Effector CD4-positive, alpha-beta T cell (primary cell): ENCODE data around the gene CFAP100.

Experiments
- DNase-seq: peaks from one replicate; pipeline ENCODE4 v3.0.0-alpha.2; 2020

Gene CFAP100

GRCh38 chr3:126357295-126358037, 37.2 kb upstream of the CFAP100 start, which contains the start of gene KLF15:
Gene KLF15, minus strand, starts transcription at chr3:126357408. Its CDS starts 4,486 bp downstream, at chr3:126352922.
- DNase-seq: peak; percentile 53

- no peak for DNase-seq
These were observed 36.5 kb upstream of the CFAP100 start for GRCh38 chr3:126358038-126358815.

GRCh38 chr3:126358816-126359181, 35.9 kb upstream of the CFAP100 start:
- no peak for DNase-seq

- no peak for DNase-seq
These were observed 34.5 kb upstream of the CFAP100 start for GRCh38 chr3:126360046-126360713.

- DNase-seq: no peak
These were observed 34.0 kb upstream of the CFAP100 start for GRCh38 chr3:126360714-126361060.

GRCh38 chr3:126361211-126361610, 33.5 kb upstream of the CFAP100 start:
- DNase-seq: no peak

- DNase-seq: no peak
These were observed 30.5 kb upstream of the CFAP100 start for GRCh38 chr3:126364130-126364695.

GRCh38 chr3:126364731-126365301, 29.9 kb upstream of the CFAP100 start:
- no peak for DNase-seq

GRCh38 chr3:126365351-126366277, 29.1 kb upstream of the CFAP100 start:
- DNase-seq: no peak

GRCh38 chr3:126367316-126367805, 27.3 kb upstream of the CFAP100 start:
- DNase-seq: no peak

- no peak for DNase-seq
These were observed 25.2 kb upstream of the CFAP100 start for GRCh38 chr3:126369490-126369889.

GRCh38 chr3:126370055-126370454, 24.7 kb upstream of the CFAP100 start:
- DNase-seq: no peak

- DNase-seq: no peak
These were observed 24.1 kb upstream of the CFAP100 start for GRCh38 chr3:126370606-126371005.

- no peak for DNase-seq
These were observed 23.5 kb upstream of the CFAP100 start for GRCh38 chr3:126371096-126371705.

GRCh38 chr3:126372413-126373145, 22.1 kb upstream of the CFAP100 start:
- DNase-seq: no peak

GRCh38 chr3:126373146-126373613, 21.5 kb upstream of the CFAP100 start:
- no peak for DNase-seq

- no peak for DNase-seq
These were observed 20.8 kb upstream of the CFAP100 start for GRCh38 chr3:126373682-126374601.

GRCh38 chr3:126375835-126376331, 18.8 kb upstream of the CFAP100 start:
- DNase-seq: no peak

GRCh38 chr3:126376444-126376843, 18.3 kb upstream of the CFAP100 start:
- DNase-seq: no peak
